Large intestine (tissue), 3 donors: ENCODE data around the gene RNF207. TPM values are rescaled to one million over a fixed set of nuclear protein-coding genes. Genes with fewer than 3 reads are reported as not detected.

ENCODE experiments used
- DNase-seq, 2 donors: peaks; one replicate each; pipeline versions ENCODE4 v3.0.0 to v3.0.0-alpha.2; 2013
- H3K27ac ChIP-seq: one replicate; pipeline ENCODE4 v1.5.1; 2013; ENCODE audit warnings: low read length
- H3K27me3 ChIP-seq: 2 replicates; pipeline ENCODE4 v1.6.1; 2013; ENCODE audit warnings: low read length; ENCODE audit not compliant: control insufficient read depth, insufficient read depth
- H3K36me3 ChIP-seq: 2 replicates; pipeline ENCODE4 v1.6.1; 2013; ENCODE audit warnings: low read length; ENCODE audit not compliant: control insufficient read depth, insufficient read depth
- H3K4me1 ChIP-seq: one replicate; pipeline ENCODE4 v1.6.1; 2013; ENCODE audit warnings: low read length; ENCODE audit not compliant: control insufficient read depth, insufficient read depth
- H3K4me3 ChIP-seq: one replicate; pipeline ENCODE4 v1.5.1; 2013; ENCODE audit warnings: low read length
- H3K9me3 ChIP-seq: one replicate; pipeline ENCODE4 v1.6.1; 2013; ENCODE audit warnings: mild to moderate bottlenecking, low read depth, low read length, moderate library complexity; ENCODE audit not compliant: control insufficient read depth
- WGBS: methylation state at CpG from one replicate; pipeline ENCODE4 v1.1.5; 2013; ENCODE audit warnings: low lambda C conversion rate; ENCODE audit not compliant: insufficient coverage; 5-methylcytosine and 5-hydroxymethylcytosine counted together
- polyA plus RNA-seq: library from polyadenylated mRNA; unstranded; fragments of 120-200 nt; gene quantifications from one replicate; pipeline ENCODE4 v1.2.1, GENCODE V29; 2013

RNF207 gene
- polyA plus RNA-seq, 1 donor = 44.5 TPM

DNA sequence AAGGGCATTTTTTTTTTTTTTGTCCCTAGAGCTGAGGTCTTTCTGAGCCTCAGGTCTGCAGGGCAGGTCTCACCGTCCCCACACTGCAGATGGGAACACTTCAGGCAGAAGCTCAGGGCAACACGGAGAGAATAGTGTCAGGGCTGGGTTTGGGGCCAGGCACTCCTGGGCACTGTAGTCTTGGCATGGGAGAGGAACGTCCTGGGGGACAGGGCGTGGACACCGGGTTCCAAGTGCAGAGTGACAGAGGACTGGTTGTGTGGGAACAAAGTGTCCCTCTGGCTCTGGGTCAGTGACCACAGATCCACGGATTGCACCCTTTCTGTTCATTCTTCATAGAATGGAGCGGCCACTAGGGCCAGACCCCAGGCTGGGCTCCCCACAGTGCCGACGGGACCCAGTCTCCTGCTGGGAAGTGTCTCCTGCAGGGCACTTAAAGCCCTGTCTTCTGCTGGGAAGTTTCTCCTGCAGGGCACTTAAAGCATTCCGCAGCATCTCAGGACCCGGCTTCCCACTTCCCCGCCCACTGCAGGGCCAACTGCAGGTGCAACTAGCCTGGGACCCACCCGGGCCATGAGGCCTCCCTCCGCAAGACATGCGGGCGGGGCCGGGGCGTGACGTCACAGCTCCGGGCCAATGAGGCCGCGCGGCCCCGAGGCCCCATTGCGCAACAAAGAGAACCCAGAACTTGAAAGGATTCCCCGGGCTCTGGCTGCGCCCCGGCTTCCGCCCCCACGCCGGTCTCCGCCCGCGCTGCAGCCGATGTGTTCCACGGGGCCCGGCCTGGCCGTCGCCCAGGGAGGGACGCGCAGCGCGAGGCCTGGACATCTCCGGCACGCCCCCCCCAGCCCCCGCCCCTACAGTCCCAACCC lies 53.8 kb downstream of the RNF207 start:
- DNase-seq = peak; percentile 88 to 95
- Histone ChIP-seq H3K27ac (peak overlapping the region; percentile 44), H3K4me3 (peak overlapping the region; percentile 66), H3K36me3 (peaks cover 3% of the 10 kb centered on the region), H3K27me3 (no peaks in the 10 kb centered on the region), H3K4me1 (peaks cover 36% of the 10 kb centered on the region), H3K9me3 (no peaks in the 10 kb centered on the region)
- WGBS = no CpG with 5 or more reads among the region's 46 CpGs

DNA sequence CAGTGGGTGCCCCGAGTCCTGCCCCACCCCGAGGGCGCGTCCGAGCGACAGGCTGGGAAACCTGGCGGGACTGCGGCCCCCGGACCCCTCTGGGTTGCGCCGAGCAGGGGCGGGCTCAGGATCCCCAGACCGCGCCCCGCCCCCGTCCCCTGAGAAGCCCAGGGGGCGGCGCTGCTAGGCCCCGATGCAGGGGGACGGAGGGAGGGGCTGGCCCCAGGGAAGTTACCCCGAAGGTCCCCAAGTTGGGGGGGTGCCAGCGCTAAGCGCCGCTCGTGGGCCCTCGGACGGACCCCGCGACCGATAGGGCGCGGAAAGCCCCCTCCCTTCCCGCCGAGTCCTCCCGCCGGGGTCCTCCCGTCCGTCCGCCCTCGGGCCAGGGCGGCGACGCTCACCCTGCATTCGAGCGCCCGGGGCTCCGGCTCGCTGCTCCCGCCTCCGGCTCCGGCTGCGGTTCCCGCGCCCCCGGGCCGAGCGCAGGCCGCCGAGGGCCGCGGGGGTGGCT lies 54.6 kb downstream of the RNF207 start:
- H3K36me3 ChIP-seq = peaks cover 3% of the 10 kb centered on the region
- H3K4me1 ChIP-seq = peaks cover 40% of the 10 kb centered on the region
- no CpG with 5 or more reads among the region's 61 CpGs for WGBS

DNA sequence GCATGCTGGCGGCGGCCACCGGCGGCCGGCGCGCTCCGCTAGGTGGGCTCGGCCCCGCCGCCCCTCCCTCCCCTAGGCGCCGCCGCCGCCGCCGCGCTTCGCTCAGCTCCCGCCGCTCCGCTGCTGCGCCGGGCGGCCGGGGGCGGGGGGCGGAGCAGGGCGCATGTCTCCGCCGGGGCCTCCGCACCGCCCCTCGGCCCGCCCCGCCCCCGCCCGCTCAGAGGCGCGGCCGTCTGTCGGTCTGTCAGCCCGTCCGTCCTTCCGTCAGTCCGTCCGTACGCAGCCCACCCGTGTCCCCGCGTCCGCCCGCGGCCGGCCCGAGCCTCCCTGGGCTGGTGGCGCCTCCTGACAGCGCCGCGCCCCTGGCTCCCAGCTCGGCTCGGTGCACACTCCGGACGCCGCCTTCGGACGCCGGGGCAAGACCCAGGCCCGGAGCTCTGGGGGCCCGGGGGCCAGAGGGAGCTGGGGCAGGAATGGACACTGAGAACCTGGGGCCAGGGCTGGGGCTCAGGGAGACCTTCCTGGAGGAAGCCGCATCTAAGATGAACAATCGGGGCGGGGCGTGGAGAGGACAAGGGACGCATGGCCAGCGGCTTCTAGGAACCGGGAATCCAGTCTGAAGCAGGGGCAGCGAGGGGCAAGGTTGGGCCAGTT lies 55.2 kb downstream of the RNF207 start, which contains the start of gene GPR153:
Gene GPR153 (minus strand): TSS at position 138 of the 654 bp plus-strand sequence. CDS start 6,193 bp downstream, outside the sequence.
- DNase-seq = peak; percentile 52 to 76
- Histone ChIP-seq H3K27me3 (no peaks in the 10 kb centered on the region), H3K36me3 (peaks cover 3% of the 10 kb centered on the region), H3K9me3 (no peaks in the 10 kb centered on the region), H3K27ac (peak within 1 kb of the TSS; percentile 65), H3K4me1 (peaks cover 41% of the 10 kb centered on the region), H3K4me3 (peak within 1 kb of the TSS; percentile 66)
- no CpG with 5 or more reads among the region's 78 CpGs for WGBS

More for the DNA sequence above, 54.6 kb downstream of the RNF207 start:
- Histone ChIP-seq H3K27me3 (no peaks in the 10 kb centered on the region), H3K4me3 (peak overlapping the region; percentile 66), H3K27ac (peak overlapping the region; percentile 65), H3K9me3 (no peaks in the 10 kb centered on the region)
- peak in 1 of 2 donors; percentile 62 for DNase-seq

DNA sequence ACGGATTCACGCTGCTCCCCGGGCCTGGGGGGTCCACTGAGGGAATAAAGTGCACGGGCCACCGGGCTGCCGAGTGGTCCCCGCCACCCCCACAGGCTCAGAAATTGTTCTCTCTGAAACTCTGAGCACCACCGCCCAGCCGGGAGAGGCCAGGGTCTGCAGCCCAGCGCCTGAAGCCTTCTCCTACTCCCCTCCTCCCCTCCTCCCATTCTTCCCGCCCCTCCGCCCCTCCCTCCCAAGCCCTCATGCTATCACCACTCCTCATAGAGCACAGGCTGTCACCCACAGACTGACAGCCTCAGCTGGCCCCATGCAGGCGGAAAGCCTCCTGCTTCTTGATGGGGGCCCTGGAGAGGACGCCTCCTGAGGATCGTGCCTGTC lies 55.7 kb downstream of the RNF207 start:
- Histone ChIP-seq H3K4me1 (peaks cover 41% of the 10 kb centered on the region), H3K27me3 (no peaks in the 10 kb centered on the region), H3K27ac (peak overlapping the region; percentile 62), H3K36me3 (peaks cover 3% of the 10 kb centered on the region), H3K4me3 (peak overlapping the region; percentile 33), H3K9me3 (no peaks in the 10 kb centered on the region)
- no CpG with 5 or more reads among the region's 15 CpGs for WGBS
- peak in 1 of 2 donors; percentile 53 for DNase-seq

DNA sequence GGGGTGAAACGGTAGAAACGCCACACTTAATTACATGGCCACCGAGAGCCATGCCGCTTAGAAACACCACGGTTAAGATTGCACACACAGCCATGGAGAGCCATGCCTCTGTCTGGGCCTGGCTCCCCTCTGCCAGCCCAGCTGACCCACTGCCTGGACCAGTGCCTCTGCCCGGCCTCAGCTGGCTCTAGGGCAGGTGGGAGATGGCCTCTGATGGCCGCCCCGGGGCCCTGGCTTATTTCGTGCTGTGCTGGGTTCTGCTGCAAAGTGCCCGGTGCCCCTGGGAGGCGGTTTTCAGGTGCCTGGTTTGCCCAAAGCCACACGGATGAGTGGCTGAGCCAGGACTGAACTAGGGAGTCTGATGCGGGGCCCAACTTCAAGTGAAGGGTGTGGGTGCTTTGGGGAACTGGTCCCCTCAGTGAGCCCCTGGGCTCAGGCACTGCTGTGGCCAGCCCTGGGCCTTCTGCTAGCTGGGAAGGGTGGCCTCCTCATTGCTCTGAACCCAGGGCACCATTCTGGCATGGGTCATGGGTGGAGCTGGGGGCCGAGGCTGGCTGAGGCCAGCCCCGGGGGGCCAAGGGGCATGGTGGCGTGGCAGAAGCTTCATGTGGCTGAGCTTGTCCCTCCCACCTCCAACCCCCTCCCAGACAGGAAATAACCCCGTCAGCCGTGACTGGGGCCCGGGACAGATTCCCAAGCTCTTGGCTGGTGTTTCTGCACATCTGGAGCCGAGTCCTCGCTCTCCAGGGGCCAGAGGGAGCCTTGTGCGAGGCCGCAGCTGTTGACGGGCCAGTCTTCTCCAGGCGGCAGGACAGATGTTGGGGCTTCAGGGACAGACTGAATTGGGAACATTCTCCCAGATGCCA lies 56.9 kb downstream of the RNF207 start:
- Histone ChIP-seq H3K4me3 (no peak overlapping the region), H3K27me3 (no peaks in the 10 kb centered on the region), H3K9me3 (no peaks in the 10 kb centered on the region), H3K4me1 (peaks cover 44% of the 10 kb centered on the region), H3K27ac (peak overlapping the region; percentile 29), H3K36me3 (no peaks in the 10 kb centered on the region)
- DNase-seq = peak in 1 of 2 donors; percentile 57
- WGBS = no CpG with 5 or more reads among the region's 25 CpGs

DNA sequence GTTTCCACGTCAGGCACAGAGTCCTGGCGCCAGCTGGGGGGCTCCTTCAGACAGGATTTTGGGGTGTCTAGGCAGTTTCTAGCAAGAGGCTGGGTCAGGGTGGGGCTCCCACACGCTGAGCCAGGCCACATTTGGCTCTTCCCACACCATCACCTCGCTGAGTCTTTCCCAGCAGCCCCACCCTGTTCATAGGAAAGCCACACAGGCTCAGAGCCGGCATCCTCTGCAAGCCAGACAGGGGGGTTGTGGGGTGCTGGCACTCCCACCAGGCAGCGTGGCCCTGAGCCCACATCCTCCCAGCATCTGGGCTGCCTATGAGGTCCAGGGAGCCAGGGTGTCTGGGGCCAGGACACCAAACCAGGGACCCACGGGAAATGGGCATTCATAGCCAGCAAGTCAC lies 57.8 kb downstream of the RNF207 start:
- no peak overlapping the region for H3K27ac ChIP-seq
- DNase-seq = no peak
- no peaks in the 10 kb centered on the region for H3K9me3 ChIP-seq
- no peaks in the 10 kb centered on the region for H3K27me3 ChIP-seq
- H3K4me1 ChIP-seq = peaks cover 44% of the 10 kb centered on the region
- no CpG with 5 or more reads among the region's 7 CpGs for WGBS
- no peaks in the 10 kb centered on the region for H3K36me3 ChIP-seq
- H3K4me3 ChIP-seq = no peak overlapping the region

DNA sequence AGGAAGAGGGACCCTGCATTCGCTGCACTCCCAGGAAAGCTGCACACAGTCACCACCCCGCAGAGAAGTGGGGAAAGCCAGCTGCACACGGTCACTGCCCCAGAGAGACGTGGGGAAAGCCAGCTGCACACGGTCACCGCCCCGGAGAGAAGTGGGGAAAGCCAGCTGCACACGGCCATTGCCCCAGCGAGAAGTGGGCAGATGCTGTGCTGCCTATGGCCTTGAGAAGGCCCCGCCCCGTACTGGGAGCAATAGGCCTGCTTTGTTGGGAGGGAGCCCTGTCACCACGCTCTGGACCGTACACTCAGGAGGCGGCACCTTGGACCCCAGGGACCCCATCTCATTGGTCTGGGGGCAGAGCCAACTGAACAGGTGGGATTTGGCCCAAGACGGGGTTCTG lies 59.2 kb downstream of the RNF207 start:
- H3K4me3 ChIP-seq = no peak overlapping the region
- no peaks in the 10 kb centered on the region for H3K36me3 ChIP-seq
- WGBS = no CpG with 5 or more reads among the region's 15 CpGs
- peaks cover 49% of the 10 kb centered on the region for H3K4me1 ChIP-seq
- no peak overlapping the region for H3K27ac ChIP-seq
- no peaks in the 10 kb centered on the region for H3K27me3 ChIP-seq
- no peaks in the 10 kb centered on the region for H3K9me3 ChIP-seq
- peak in 1 of 2 donors; percentile 31 for DNase-seq

DNA sequence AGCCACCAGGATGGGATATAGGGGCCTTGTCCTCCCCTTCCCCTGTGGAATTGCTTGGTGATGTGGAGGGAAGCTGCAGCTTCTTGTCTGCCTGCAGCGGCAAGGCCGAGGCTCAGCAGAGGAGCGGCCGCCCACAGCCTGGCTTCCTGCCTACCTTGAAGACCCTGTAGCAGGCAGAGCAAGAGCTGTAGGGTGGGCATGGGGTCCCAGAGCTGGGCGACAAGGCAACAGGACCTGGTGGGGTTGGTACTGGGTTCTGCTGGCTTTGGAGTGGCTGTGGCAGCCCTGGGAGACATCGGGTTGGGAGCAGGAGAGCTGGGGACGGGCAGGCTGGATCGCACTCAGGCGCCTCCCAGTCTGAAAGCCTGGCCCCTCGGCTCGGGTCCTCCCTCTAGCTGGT lies 60.7 kb downstream of the RNF207 start:
- Histone ChIP-seq H3K9me3 (no peaks in the 10 kb centered on the region), H3K27me3 (no peaks in the 10 kb centered on the region), H3K36me3 (no peaks in the 10 kb centered on the region), H3K4me3 (no peak overlapping the region), H3K4me1 (peaks cover 59% of the 10 kb centered on the region), H3K27ac (no peak overlapping the region)
- no CpG with 5 or more reads among the region's 11 CpGs for WGBS
- no peak for DNase-seq

DNA sequence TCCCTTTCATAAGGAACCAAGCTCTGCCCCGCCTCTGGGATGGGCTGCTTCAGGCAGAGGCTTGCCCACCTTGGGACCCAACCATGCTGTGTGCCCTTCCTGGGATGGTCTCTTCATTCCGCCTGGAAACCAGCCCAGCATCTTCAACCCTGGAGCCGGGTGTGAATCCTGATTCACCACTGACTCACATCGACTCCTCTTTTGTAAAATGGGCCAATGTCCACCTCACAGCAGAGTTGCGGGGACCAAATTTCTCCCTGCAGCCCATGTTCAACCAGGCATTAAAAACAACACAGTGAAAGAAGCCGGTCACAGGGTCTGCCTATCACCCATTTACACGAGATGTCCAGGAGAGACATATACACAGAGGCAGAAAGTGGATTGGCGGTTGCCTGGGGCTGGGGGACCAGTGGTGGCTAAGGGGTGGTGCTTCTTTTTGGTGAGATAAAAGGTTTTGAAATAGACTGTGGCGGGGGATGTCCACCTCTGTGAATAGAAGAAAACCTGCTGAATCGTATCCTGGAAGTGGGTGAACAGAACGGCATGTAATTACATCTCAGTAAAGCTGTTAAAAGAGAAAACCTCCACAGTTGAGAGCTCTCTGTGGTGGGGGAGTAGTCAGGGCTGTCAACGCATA lies 61.9 kb downstream of the RNF207 start:
- Histone ChIP-seq H3K4me3 (no peak overlapping the region), H3K27me3 (no peaks in the 10 kb centered on the region), H3K36me3 (peaks cover 2% of the 10 kb centered on the region), H3K4me1 (peaks cover 60% of the 10 kb centered on the region), H3K27ac (no peak overlapping the region), H3K9me3 (no peaks in the 10 kb centered on the region)
- no peak for DNase-seq
- WGBS = 100% methylated on average over 1 of the region's 12 CpGs
